ENCODE data around the gene SNTG2. TPM values are rescaled to one million over a fixed set of nuclear protein-coding genes. Genes with fewer than 3 reads are reported as not detected.

Gene SNTG2
- total and polyA plus RNA-seq, 12 donors, result 0.26 to 4.3 (median 0.72) TPM; not detected in 1

DNA sequence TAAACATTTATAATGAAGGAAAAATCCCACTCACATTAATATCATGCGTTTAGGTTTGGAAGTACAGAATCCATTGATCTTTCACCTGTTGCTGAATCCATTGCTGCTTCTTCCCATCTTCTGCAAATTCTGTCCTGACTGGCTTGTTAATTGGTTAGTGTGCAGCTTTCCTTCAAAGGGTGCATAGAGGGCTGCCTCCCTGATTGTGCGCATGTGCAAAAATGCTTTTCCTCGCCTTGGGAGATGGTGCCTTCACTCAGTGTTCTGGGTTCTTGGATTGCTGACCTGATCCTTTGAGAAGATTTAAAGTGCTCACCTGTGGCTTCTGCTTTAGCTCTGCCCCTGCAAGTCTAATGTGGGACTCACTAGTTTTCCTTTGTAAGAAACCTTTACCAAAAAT lies 231.2 kb downstream of the SNTG2 start:
- Histone ChIP-seq H3K27ac (no peak overlapping the region), H3K27me3 (no peaks in the 10 kb centered on the region), H3K4me3 (no peak overlapping the region), H3K36me3 (replicated peaks in 1 of 2) (no peaks in the 10 kb centered on the region), H3K9me3 (replicated peaks in 1 of 3) (no peaks in the 10 kb centered on the region), H3K4me1 (replicated peaks in 1 of 2) (no peaks in the 10 kb centered on the region)
- DNase-seq, result no peak
- intact Hi-C loops (cut with DNase I), result no loop called here
- 77 to 87% (median 84%) methylated on average over 3 of the region's 3 CpGs for WGBS, 4 donors
- TF ChIP-seq POLR2A (IDR thresholded peaks at IDR 0.05) (no peak), CTCF (IDR thresholded peaks at IDR 0.05) (no peak)

DNA sequence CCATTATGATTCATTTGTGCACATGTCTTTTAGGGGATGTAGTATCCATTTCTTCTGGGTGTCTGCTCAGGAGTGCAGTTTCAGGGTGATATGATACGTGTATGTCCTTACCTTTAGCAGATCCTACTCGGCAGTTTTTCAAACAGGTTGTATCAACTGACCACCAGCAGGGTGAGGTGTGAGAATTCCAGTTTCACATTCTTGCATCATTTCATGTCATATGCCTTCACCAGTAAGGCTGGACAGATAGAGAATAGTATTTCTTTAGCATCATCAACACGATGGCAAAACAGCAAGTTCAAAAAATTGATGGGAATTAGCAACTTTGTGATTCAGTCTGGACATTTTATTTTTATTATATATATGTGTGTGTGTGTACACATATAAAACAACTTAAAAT lies 232.7 kb downstream of the SNTG2 start:
- WGBS, 4 donors, result 83 to 88% (median 87%) methylated on average over 3 of the region's 3 CpGs
- no peak for DNase-seq
- Histone ChIP-seq H3K36me3 (replicated peaks in 1 of 2) (no peaks in the 10 kb centered on the region), H3K4me3 (no peak overlapping the region), H3K9me3 (replicated peaks in 1 of 3) (no peaks in the 10 kb centered on the region), H3K27ac (no peak overlapping the region), H3K4me1 (replicated peaks in 1 of 2) (no peaks in the 10 kb centered on the region), H3K27me3 (no peaks in the 10 kb centered on the region)
- no peak for TF ChIP-seq POLR2A (IDR thresholded peaks at IDR 0.05)
- no peak for TF ChIP-seq CTCF (IDR thresholded peaks at IDR 0.05)
- intact Hi-C loops (cut with DNase I), result no loop called here

DNA sequence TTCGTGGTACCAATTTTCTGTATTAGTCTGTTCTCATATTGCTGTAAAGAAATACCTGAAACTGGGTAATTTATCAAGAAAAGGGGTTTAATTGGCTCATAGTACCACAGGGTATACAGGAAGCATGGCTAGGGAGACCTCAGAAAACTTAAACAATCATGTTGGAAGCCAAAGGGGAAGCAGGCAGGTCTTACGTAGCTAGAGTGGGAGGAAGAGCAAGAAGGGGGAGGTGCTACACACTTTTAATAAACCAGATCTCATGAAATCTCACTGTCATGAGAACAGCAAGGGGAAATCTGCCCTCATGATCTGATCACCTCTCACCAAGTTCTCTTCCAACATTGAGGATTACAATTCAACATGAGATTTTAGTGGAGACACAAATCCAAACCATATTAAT lies 235.8 kb downstream of the SNTG2 start:
- DNase-seq, result no peak
- Histone ChIP-seq H3K27ac (no peak overlapping the region), H3K27me3 (no peaks in the 10 kb centered on the region), H3K9me3 (replicated peaks in 1 of 3) (no peaks in the 10 kb centered on the region), H3K4me1 (replicated peaks in 1 of 2) (no peaks in the 10 kb centered on the region), H3K4me3 (no peak overlapping the region), H3K36me3 (replicated peaks in 1 of 2) (no peaks in the 10 kb centered on the region)
- intact Hi-C loops (cut with DNase I), result no loop called here
- WGBS, 4 donors, result 43 to 63% (median 57%) methylated on average over 2 of the region's 2 CpGs
- no peak for TF ChIP-seq CTCF (IDR thresholded peaks at IDR 0.05)
- TF ChIP-seq POLR2A (IDR thresholded peaks at IDR 0.05), result no peak

DNA sequence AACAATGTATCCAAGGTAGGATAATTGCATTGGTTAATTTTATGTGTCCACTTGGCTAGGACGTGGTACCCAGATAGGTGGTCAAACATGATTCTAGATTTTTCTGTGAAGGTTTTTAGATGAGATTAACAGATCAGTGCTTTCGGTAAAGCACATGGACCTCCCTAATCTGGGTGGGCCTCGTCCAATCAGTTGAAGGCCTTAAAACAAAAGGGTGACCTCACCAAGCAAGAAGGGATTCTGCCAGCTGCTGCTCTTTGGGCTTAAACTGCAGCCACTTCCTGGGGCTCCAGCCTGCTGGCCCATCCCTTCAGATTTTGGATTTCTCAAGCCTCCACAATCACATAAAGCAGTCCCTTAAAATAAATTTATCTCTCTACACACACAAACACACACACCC lies 236.5 kb downstream of the SNTG2 start:
- 55 to 86% (median 75%) methylated on average over 3 of the region's 3 CpGs for WGBS, 4 donors
- Histone ChIP-seq H3K27me3 (no peaks in the 10 kb centered on the region), H3K27ac (no peak overlapping the region), H3K36me3 (replicated peaks in 1 of 2) (no peaks in the 10 kb centered on the region), H3K4me1 (replicated peaks in 1 of 2) (no peaks in the 10 kb centered on the region), H3K9me3 (replicated peaks in 1 of 3) (no peaks in the 10 kb centered on the region), H3K4me3 (no peak overlapping the region)
- DNase-seq, result no peak
- no peak for TF ChIP-seq CTCF (IDR thresholded peaks at IDR 0.05)
- no peak for TF ChIP-seq POLR2A (IDR thresholded peaks at IDR 0.05)
- intact Hi-C loops (cut with DNase I), result no loop called here
